Skin epidermis (tissue), 12 donors: Measurements from ENCODE around the gene WWOX.
A peak's percentile ranks its signal among the peaks of the same experiment; 100 is the strongest.

Source experiments
- H3K27ac ChIP-seq, 21 experiments: fragments of 200-600 bp; sonication (generic) in 11 of 21; one replicate each; pipeline ENCODE4 v1.5.0; 2020; ENCODE audit warnings: mild to moderate bottlenecking in 3 of 21, inconsistent platforms in 2 of 21, moderate library complexity in 2 of 21
- H3K4me3 ChIP-seq, 7 experiments: fragments of 200-600 bp; sonication (generic) in 2 of 7; one replicate each; pipeline ENCODE4 v1.5.0; 2020; ENCODE audit warnings: inconsistent platforms in 2 of 7, mild to moderate bottlenecking in 2 of 7, moderate library complexity in 1 of 7

WWOX gene

DNA sequence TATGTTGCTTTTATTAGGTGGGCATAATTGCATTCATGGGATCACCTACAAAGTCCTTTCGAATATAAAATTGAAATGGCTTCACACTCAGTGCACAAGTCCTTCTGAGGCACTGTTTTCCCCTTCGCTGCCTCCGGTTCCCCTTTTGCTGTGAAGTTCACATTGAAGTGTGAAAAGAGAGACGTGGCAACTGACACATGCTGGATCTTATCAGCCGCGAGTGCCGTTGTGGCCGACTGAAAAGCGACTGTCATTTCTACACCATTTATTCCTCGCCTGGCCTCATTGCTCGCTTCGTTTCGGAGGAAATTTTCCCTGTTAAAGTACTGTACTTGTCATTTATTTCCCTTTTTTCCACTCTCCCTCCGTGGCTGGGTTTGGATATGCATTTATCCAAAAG is 1077.6 kb downstream of the WWOX start:
- Histone ChIP-seq H3K27ac (no peak overlapping the region), H3K4me3 (no peak overlapping the region)

DNA sequence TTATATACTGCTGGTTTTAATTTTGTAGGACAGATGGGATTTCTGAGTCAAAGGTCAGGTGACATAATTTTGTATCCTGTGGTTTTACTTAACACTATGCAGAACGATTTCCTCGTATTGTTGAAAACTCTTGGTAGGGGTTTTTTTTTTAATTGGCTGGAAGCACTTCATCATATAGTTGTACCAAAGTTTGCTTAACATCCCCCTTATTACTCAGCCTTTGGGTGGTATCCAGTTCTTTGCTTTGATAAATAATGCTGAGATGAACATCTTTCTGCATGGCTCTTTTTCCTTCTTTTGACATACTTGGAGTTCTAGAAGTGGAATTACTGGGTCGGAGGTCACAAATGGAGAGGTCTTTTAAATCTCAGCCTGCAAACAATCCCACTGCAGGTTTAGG is 1082.0 kb downstream of the WWOX start:
- H3K27ac ChIP-seq, result no peak overlapping the region

DNA sequence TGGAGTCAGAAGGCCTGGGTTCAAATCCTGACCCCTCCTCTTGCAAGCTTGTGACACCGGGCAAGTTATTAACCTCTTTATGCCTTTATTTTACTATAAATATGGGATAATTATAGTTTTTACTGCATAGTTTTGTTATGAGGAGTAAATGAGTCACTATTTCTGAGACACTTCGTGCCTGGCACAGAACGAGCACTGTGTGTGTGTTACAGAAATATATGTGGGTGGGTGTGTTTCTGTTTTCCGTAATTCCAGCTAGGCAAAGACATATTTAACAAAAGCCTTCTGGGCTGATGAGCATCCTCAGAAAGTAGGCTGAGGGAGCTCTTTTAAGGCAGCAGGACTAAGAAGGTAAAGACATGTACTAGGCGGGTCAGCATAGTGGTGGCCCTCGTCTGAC is 1083.2 kb downstream of the WWOX start:
- H3K27ac ChIP-seq, result peak overlapping the region in 1 of 21 experiments; percentile 32
- H3K4me3 ChIP-seq, result no peak overlapping the region

More for the DNA sequence above, 1082.0 kb downstream of the WWOX start:
- no peak overlapping the region for H3K4me3 ChIP-seq

DNA sequence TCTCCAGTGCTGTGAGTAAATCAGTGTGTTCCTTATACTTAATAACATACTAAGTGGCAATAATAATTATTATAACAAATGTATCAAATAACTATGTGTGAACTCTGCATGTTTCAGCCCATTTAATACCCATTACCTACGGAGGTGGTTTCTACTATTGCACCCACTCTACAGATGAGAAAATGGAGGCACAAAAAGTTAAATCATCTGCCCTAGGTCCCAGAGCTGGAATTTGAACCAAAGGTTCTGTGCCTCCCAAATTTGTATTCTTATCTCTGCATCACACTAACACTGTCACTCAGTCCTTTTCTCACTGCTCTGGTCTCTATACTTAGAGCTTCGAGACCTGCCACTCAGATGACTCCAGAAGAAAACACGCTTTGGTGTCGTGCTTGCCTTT is 1084.1 kb downstream of the WWOX start:
- H3K4me3 ChIP-seq, result no peak overlapping the region

DNA sequence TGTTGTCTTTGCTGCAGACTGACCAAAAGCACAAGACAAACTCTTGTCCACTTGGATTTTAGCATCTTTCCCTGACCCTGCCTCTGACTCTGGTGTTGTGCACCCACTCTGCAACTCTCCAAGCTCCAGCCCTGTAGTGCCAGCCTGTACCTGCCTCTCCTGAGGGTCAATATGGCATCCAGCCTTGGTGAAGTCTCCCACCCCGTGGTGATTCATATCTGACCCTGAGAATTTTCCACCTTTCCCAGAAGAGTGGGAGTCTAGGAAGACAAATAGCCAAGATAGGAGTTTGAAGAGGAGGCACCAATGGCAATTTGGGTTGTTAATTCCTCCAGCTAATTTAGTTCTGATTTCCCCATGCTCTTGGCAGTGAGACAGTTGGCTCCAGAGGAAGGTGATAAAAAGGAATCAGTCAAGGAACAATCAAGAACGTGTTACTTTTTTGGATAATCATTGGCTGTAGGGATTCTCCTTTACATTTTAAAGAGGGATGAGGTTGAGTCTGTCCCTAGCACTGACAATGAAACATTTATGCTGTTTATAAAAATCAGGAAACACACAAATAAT is 1085.1 kb downstream of the WWOX start:
- no peak overlapping the region for H3K4me3 ChIP-seq
- H3K27ac ChIP-seq, result no peak overlapping the region

More for the DNA sequence above, 1084.1 kb downstream of the WWOX start:
- no peak overlapping the region for H3K27ac ChIP-seq

DNA sequence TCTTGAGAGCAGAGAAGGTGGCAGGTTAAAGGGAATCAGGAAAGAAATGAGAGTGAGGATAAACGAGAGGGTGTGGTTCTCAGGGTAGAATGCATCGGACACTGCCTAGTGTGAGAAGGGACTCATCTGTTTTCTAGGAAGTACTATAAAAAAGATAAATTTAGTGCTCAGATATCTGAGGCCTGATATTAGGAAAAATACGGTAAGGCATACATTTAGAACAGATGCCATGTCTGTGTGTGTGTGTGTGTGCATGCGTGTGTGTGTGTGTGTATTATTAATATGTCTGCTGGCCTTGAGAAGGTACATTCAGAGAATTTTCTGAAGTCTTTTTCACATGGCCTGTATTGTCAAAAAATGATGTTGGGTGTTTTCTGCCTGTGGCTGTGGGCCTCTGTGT is 1086.3 kb downstream of the WWOX start:
- no peak overlapping the region for H3K27ac ChIP-seq

DNA sequence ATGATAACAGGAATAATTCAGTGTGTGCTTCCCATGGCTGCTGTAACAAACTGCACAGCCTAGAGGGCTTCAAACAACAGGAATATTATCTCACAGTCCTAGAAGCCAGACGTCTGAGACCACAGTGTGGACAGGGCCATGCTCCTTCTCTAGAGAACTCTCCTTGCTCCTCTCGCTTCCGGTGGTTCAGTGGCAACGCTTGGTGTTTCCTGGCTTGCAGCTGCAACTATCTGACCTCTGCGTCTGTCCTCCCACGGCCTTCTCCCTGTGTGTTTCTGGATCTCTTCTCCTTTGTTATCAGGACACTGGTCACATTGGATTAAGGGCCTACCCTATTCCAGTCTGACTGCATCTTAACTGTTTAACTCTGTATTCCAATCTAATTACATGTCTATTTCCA is 1086.7 kb downstream of the WWOX start:
- H3K27ac ChIP-seq, result no peak overlapping the region
- H3K4me3 ChIP-seq, result no peak overlapping the region

More for the DNA sequence above, 1086.3 kb downstream of the WWOX start:
- H3K4me3 ChIP-seq, result no peak overlapping the region

DNA sequence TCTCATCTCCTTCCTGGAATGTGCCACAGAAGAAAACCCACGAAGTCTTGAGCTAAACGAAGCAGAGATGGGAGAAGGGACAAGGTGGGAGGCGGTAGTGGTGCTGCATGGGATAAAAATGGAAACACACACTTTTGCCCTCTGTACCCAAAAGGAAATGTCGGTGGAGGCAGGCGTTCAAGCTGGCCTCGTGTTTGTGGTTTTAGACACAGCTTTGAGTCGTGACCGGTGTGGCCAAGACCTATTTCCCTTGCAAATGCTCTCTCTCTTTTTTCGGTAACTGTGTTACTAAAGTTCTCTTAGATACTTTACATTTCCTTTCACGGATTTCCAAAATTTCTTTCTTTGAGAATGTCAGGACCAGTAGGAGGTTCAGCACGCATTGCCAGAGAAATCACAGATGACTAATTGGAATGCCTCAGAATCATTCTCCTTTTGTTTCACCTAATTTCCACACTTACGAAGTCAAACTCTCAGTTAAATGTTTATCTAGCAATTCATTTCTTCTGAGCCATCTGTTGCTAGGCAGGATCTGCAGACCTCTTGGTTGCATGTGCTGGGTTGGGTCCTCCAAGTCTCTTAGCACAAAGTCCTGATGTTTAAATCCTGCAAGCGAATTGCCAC is 1088.8 kb downstream of the WWOX start:
- Histone ChIP-seq H3K27ac (no peak overlapping the region), H3K4me3 (no peak overlapping the region)

DNA sequence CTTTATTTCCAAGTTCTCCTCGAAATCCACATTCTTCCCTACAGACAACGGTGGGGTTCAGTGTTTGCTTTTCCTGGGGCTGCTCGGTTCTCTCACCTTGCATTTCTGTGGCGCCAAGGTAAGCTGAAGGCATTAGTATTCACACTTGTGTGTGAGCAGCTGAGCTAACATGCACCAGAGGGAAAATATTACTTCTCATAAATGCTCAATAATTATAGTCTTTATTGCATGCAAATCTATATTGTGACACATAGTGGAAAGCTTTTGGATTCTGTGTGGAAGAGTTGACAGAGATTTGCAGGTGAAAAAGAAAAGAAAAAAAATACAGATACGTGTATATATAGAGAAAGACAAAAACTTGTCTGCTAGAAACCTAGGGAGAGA is 1089.3 kb downstream of the WWOX start:
- Histone ChIP-seq H3K4me3 (no peak overlapping the region), H3K27ac (no peak overlapping the region)

DNA sequence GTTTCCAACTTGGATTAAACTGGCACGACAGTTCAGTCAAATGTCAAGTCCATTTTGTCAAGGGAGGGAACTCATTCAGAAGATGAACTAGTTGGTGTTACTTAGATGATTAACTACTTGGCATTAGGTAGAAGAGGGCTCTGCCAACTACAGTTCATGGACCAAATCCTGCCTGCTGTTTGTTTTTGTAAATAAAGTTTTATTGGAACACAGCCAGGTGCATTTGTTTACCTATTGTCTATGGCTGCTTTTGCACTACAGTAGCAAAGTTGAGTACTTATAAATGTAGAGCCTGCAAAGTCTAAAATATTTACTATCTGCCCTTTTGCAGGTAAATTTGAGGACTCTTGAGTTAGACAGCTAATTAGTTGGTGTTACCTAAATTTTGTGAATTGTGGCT is 1091.1 kb downstream of the WWOX start:
- Histone ChIP-seq H3K27ac (no peak overlapping the region), H3K4me3 (no peak overlapping the region)

DNA sequence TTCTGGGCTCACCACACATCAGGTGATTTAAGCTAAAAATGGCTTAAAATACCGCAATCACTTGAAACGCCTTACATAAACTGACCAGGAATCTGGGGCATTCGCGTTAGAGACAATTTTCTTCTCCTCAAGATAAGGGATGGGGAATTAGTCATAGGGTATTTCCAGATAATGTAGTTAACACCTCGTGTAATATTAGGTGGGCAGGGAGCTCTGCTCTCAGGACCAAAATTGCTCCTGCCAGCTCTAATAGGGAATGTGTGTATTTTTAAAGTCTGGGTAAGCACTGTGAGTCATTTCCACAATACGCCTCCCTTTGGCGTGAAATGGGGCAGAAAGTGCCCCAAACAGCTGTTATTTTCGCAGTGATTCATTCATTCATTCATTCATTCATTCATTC is 1092.5 kb downstream of the WWOX start:
- no peak overlapping the region for H3K4me3 ChIP-seq
- no peak overlapping the region for H3K27ac ChIP-seq

DNA sequence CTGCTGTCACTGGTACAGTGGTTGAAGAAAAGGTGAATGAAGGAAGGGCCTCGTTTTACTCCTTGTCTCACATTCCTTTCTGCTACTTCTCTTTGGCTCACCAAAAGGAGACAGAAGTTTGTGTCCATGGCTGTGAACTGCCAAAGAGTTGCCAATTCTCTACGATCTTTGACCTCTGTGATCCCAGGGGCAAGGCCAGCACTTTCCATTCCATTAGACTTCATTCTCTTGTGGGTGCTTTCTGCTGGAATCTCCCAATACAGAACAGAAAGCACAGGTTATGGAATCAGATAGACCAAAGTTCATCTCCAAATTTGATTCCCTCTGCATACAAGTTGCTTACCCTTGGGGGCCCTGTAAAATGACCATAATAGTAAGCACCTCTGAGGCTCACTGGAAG is 1093.5 kb downstream of the WWOX start:
- Histone ChIP-seq H3K4me3 (no peak overlapping the region), H3K27ac (no peak overlapping the region)

DNA sequence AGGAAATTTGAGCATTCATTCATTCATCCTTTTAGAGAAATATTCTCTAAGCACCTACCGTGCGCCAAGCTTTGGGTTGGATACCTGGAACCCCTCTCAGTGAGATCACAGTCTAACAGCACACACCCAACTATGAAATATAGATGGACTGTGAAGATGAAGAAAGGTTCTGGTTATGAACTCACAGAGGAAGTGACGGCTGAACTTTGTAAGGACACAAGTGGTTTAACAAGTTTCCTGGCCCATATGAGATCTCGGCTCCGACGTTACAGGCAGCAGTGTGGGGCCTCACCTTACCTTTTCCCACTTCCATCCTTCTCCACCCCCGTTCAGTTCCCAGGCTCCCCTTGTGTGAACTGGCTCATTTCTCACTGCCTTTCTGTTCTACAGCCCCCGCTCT is 1094.8 kb downstream of the WWOX start:
- Histone ChIP-seq H3K4me3 (no peak overlapping the region), H3K27ac (no peak overlapping the region)

DNA sequence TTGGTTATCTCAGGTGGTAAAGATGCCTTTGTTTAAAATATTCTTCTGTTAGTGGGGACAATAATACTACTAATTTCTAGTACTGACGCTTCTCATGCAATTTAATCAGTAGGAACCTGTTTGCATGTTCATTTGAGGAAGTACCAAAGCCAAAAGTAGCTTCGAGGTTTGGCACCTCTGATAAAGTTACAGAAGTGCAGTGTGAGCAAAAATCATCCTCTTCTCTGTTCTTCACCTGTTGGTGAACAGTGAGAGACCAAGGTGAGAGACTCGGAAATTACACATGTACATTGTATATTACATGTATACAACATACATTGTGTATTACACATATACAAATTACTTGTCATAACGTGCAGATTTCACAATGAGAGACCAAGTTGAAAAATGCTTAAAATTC is 1096.5 kb downstream of the WWOX start:
- Histone ChIP-seq H3K4me3 (no peak overlapping the region), H3K27ac (no peak overlapping the region)

DNA sequence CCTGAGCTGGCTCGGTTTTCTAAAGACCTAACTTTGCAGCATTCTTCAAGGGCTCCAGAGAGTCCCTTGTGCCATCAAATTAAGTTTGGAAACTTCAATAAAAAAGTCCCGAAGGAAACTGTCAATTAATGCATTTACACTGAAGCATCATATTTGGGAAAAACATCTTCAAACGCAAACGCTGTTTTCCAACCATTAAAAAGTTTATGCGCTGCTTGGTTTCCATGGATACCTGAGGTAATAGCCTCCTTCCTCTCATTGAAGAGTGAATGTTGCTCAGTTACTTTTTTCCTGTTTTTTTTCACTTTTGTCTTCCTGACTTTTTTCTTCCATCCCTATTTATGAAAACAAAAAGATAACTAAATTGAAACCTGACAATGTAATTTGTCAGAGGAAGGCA is 1102.0 kb downstream of the WWOX start:
- no peak overlapping the region for H3K4me3 ChIP-seq
- H3K27ac ChIP-seq, result no peak overlapping the region

DNA sequence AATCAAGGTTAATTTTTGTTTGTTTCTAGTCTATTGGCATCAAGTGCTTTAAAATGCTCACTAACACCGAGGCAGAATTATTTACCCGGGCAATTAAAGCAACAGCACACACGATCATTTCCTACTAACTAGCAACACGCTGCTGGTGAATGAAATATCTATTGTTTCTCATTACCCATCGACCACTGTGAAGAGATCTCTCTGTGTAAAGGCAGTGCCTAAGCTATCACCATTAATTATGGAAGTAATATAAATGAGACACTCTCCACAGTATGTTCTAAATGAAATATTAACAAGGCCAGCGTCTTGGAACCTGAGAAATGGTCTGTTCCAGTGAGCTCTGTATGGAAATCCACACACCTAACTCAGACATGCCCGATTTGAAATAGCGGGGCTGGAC is 1103.5 kb downstream of the WWOX start:
- H3K4me3 ChIP-seq, result no peak overlapping the region
- no peak overlapping the region for H3K27ac ChIP-seq

DNA sequence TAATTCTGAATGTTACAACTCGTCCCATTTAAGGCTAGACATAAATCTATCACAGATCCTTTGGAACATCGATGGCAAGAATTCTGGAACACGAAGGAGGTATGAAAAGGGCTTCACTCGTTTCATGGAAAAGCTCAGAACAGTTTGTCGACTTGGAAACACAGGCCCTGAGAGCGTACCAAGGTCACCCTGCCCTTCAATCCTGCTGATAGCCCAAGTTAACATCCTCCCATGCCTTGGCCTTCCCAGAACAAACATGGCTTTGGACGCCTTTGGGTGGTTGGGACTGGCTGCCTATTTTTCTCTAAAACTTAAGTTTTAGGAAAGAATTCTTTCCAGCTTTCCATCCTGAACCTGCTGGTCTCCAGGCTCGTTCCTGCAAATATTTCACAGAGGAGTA is 1105.0 kb downstream of the WWOX start:
- Histone ChIP-seq H3K27ac (no peak overlapping the region), H3K4me3 (no peak overlapping the region)

DNA sequence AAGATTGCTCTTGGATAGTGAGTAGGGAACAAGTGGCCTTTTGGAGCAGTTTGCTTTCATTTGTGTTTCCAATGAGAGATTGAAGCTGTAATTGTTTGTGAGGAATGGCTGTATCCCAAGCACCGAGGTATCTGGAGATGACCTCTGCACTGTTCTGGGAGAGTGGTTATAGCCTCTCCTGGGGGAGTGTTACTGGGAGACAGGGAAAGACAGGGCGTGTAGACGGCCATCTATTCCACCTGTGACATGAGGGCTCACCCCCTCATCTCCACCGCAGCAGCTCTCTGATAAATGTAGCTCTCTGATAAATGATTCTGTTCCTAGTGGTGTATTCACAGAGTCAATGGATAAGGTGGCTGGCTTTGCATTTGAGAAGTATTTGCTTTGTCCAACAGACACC is 1107.4 kb downstream of the WWOX start:
- no peak overlapping the region for H3K4me3 ChIP-seq
- no peak overlapping the region for H3K27ac ChIP-seq

DNA sequence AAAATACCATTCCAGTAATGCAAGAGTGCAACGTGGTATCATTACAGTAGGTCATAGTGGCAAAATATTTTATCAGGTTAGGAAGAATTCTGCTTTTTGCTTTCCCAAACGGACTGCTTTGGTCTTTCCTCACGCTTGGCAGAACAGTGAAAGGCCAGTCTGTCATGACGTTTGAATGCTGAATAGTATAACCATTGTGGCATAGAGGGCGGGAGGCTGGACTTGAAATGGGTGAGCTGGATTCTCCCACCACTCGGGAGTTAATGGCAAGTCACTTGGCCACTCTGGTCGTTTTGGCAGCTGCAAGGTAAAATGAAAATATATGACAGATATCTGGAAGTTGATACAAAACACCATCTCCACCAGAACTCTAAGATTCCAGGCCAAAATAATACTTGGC is 1109.9 kb downstream of the WWOX start:
- Histone ChIP-seq H3K4me3 (no peak overlapping the region), H3K27ac (no peak overlapping the region)

DNA sequence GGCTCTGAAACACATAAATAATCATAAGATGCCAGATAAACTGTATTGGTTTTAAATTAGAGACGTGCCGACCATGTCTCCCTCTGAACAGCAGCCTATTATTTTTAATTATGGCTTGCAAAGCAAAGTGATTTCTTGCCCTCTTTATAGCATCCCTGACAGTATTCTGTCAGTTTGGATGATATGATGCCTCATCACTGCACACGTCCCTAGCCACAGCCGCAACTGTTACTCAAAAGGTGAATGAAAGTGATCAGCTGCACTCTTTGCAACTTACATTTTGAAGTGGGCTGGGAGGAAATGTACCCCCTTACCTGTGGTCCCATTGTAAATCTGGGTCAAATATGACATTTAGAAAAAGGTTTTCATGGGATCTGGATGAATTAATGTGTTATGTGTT is 1111.2 kb downstream of the WWOX start:
- Histone ChIP-seq H3K4me3 (no peak overlapping the region), H3K27ac (no peak overlapping the region)

DNA sequence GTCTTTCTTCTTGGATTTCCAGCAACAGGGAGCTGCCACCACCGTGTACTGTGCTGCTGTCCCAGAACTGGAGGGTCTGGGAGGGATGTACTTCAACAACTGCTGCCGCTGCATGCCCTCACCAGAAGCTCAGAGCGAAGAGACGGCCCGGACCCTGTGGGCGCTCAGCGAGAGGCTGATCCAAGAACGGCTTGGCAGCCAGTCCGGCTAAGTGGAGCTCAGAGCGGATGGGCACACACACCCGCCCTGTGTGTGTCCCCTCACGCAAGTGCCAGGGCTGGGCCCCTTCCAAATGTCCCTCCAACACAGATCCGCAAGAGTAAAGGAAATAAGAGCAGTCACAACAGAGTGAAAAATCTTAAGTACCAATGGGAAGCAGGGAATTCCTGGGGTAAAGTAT is 1112.1 kb downstream of the WWOX start:
- Histone ChIP-seq H3K4me3 (no peak overlapping the region), H3K27ac (no peak overlapping the region)

DNA sequence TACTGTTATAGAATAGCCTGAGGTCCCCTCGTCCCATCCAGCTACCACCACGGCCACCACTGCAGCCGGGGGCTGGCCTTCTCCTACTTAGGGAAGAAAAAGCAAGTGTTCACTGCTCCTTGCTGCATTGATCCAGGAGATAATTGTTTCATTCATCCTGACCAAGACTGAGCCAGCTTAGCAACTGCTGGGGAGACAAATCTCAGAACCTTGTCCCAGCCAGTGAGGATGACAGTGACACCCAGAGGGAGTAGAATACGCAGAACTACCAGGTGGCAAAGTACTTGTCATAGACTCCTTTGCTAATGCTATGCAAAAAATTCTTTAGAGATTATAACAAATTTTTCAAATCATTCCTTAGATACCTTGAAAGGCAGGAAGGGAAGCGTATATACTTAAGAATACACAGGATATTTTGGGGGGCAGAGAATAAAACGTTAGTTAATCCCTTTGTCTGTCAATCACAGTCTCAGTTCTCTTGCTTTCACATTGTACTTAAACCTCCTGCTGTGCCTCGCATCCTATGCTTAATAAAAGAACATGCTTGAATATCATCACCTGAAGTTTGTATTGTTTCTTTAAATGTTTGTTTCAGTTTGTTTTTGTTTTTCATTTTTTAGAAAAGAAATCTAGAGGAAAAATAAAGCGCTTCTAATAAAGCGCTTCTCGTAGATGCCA is 1112.8 kb downstream of the WWOX start:
- Histone ChIP-seq H3K27ac (peak overlapping the region in 1 of 21 experiments; percentile 51), H3K4me3 (no peak overlapping the region)
